ENCODE data around the gene ZEB2. TPM values are rescaled to one million over a fixed set of nuclear protein-coding genes. Genes with fewer than 3 reads are reported as not detected.

The ZEB2 gene
- total and polyA plus RNA-seq, 8 donors, result 10.7 to 161 (median 43.1) TPM

GRCh38 chr2:144518748-144519596 is 947 bp downstream of the ZEB2 start:
- Histone ChIP-seq H3K4me3 (peak overlapping the region; percentile 60 to 70 (median 67)), H3K4me1 (peaks cover 21 to 66% (median 44%) of the 10 kb centered on the region in 4 donors), H3K27me3 (peaks cover 8 to 100% (median 42%) of the 10 kb centered on the region in 3 donors), H3K27ac (peak overlapping the region in 4 of 5 donors; percentile 90 to 97 (median 93)), H3K9me3 (no peaks in the 10 kb centered on the region), H3K36me3 (no peaks in the 10 kb centered on the region)
- intact Hi-C loops (cut with DNase I; ENCODE audit: low total_unique reads), result no loop called here
- DNase-seq, result no peak
- 5 to 9% (median 8%) methylated on average over 8 of the region's 8 CpGs for WGBS, 5 donors
- TF ChIP-seq POLR2A (IDR thresholded peaks at IDR 0.05), result no peak

- Histone ChIP-seq H3K9me3 (no peaks in the 10 kb centered on the region), H3K27me3 (peaks cover 8 to 100% (median 41%) of the 10 kb centered on the region in 3 donors), H3K4me1 (peaks cover 12 to 63% (median 36%) of the 10 kb centered on the region in 4 donors), H3K36me3 (no peaks in the 10 kb centered on the region), H3K4me3 (peak overlapping the region; percentile 60 to 70 (median 67)), H3K27ac (peak overlapping the region; percentile 64 to 97 (median 91))
- TF ChIP-seq POLR2A (IDR thresholded peaks at IDR 0.05), result no peak
- TF ChIP-seq, protein P1, sequence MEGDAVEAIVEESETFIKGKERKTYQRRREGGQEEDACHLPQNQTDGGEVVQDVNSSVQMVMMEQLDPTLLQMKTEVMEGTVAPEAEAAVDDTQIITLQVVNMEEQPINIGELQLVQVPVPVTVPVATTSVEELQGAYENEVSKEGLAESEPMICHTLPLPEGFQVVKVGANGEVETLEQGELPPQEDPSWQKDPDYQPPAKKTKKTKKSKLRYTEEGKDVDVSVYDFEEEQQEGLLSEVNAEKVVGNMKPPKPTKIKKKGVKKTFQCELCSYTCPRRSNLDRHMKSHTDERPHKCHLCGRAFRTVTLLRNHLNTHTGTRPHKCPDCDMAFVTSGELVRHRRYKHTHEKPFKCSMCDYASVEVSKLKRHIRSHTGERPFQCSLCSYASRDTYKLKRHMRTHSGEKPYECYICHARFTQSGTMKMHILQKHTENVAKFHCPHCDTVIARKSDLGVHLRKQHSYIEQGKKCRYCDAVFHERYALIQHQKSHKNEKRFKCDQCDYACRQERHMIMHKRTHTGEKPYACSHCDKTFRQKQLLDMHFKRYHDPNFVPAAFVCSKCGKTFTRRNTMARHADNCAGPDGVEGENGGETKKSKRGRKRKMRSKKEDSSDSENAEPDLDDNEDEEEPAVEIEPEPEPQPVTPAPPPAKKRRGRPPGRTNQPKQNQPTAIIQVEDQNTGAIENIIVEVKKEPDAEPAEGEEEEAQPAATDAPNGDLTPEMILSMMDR (IDR thresholded peaks at IDR 0.05), result no peak
- no peak for TF ChIP-seq POLR2AphosphoS5 (IDR thresholded peaks at IDR 0.05)
- TF ChIP-seq EP300 (IDR thresholded peaks at IDR 0.05), result no peak
- peak in 1 of 2 donors; percentile 70 for DNase-seq
- 2 to 5% (median 4%) methylated on average over 21 of the region's 21 CpGs for WGBS, 5 donors
- intact Hi-C loops (cut with DNase I; ENCODE audit: low total_unique reads), result no loop called here
Measured at GRCh38 chr2:144517866-144518747, 1.8 kb downstream of the ZEB2 start.

DNA sequence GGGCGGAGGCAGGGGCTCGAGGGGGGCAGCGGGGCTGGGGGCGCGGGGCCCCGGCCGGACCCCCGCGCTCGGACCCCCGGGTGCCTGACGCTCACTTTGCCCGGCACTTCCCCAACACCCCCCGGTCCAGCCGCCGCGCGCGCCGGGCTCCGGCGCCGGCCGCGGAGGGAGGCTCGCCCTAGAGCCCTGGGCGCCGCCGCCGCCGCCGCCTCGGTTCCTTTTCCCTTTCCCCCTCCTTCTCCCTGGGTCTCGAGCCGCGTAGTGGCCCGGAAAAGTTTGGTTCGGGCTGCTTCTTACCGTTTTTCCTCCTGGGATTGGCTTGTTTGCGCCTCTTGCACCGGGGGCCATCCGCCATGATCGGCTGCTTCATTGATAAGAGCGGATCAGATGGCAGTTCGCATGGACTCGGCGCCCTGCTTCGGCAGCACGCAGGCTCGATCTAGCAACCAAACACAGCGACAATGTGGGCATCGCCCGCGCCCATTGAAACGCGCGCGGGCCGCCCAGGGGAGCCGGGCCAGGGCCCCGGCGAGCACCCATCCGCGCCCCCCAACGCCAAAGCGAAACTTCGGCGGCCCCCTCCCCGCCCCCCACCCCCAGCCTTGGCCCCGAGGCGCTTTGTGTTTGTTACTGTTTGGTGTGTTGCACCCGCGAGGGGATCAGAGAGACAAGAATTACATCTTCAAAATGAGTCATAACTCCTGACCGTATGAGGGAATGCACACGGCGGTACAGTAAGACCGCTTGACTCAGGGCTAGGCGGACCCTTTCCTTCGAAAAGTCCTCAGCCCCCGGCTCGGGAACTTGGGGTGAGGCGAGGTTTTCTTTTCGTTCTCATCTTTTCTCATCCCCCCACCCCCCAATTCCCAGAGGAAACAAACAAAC is 2.7 kb downstream of the ZEB2 start:
- H3K27me3 ChIP-seq, result peaks cover 4 to 100% (median 42%) of the 10 kb centered on the region in 3 donors
- H3K27ac ChIP-seq, result peak overlapping the region; percentile 90 to 97 (median 92)
- TF ChIP-seq POLR2AphosphoS5 (IDR thresholded peaks at IDR 0.05), result peak; percentile 56 to 72 (median 67)
- no peak for TF ChIP-seq EP300 (IDR thresholded peaks at IDR 0.05)
- peak in 1 of 4 donors; percentile 19 for TF ChIP-seq POLR2A (IDR thresholded peaks at IDR 0.05)
- no peaks in the 10 kb centered on the region for H3K9me3 ChIP-seq
- DNase-seq, result peak in 1 of 2 donors; percentile 77
- H3K36me3 ChIP-seq, result no peaks in the 10 kb centered on the region
- peaks cover 11 to 60% (median 33%) of the 10 kb centered on the region in 4 donors for H3K4me1 ChIP-seq
- H3K4me3 ChIP-seq, result peak overlapping the region; percentile 60 to 70 (median 67)
- intact Hi-C loops (cut with DNase I; ENCODE audit: low total_unique reads), result no loop called here
- WGBS, 5 donors, result 1 to 2% (median 1%) methylated on average over 45 to 83 of the region's 83 CpGs

GRCh38 chr2:144516411-144516980 is 3.4 kb downstream of the ZEB2 start:
- TF ChIP-seq, protein P1 (IDR thresholded peaks at IDR 0.05), result no peak
- TF ChIP-seq POLR2AphosphoS5 (IDR thresholded peaks at IDR 0.05), result no peak
- Histone ChIP-seq H3K4me3 (peak overlapping the region; percentile 60 to 70 (median 67)), H3K36me3 (no peaks in the 10 kb centered on the region), H3K9me3 (no peaks in the 10 kb centered on the region), H3K27me3 (peaks cover 4 to 100% (median 49%) of the 10 kb centered on the region in 3 donors), H3K27ac (peak overlapping the region; percentile 90 to 97 (median 92)), H3K4me1 (peaks cover 11 to 58% (median 33%) of the 10 kb centered on the region in 4 donors)
- DNase-seq, result peak in 1 of 2 donors; percentile 55
- intact Hi-C loops (cut with DNase I; ENCODE audit: low total_unique reads), result no loop called here
- WGBS, 5 donors, result 0 to 1% (median 1%) methylated on average over 13 to 57 of the region's 57 CpGs

Data from stomach (tissue), 9 donors.